Fibroblast of mammary gland (primary cell): ENCODE measurements around the gene TESK1.

Experiments
- DNase-seq: peaks from one replicate; pipeline ENCODE4 v3.0.0-alpha.2; 2010; ENCODE audit warnings: low read depth
- H3K4me3 ChIP-seq: 2 replicates; pipeline ENCODE4 v1.5.1; 2011; ENCODE audit warnings: low read depth, mild to moderate bottlenecking, low read length, moderate library complexity; ENCODE audit not compliant: control insufficient read depth
- CTCF ChIP-seq: conservative IDR thresholded peaks from 2 replicates; pipeline ENCODE4 v1.5.1; 2011; ENCODE audit warnings: low read depth, low read length, inconsistent platforms; ENCODE audit not compliant: control insufficient read depth, insufficient read depth

TESK1 gene

GRCh38 chr9:35604578-35605350 is at the start of gene TESK1:
Gene TESK1, plus strand, starts transcription at chr9:35605262. Its CDS starts 358 bp downstream, at chr9:35605620.
- TF ChIP-seq CTCF, result no peak
- H3K4me3 ChIP-seq, result peak within 1 kb of the TSS; percentile 78
- peak; percentile 36 for DNase-seq

- no peak for TF ChIP-seq CTCF
- no peak for DNase-seq
- no peak overlapping the region for H3K4me3 ChIP-seq
Measured at GRCh38 chr9:35555881-35556280, 49.2 kb upstream of the TESK1 start.

GRCh38 chr9:35556776-35557175 is 48.3 kb upstream of the TESK1 start:
- DNase-seq, result no peak
- H3K4me3 ChIP-seq, result no peak overlapping the region
- TF ChIP-seq CTCF, result no peak

- DNase-seq, result no peak
- H3K4me3 ChIP-seq, result no peak overlapping the region
- no peak for TF ChIP-seq CTCF
Measured at GRCh38 chr9:35557320-35557719, 47.7 kb upstream of the TESK1 start.

- TF ChIP-seq CTCF, result no peak
- DNase-seq, result no peak
- no peak overlapping the region for H3K4me3 ChIP-seq
Measured at GRCh38 chr9:35558185-35558584, 46.9 kb upstream of the TESK1 start.

- no peak overlapping the region for H3K4me3 ChIP-seq
- DNase-seq, result no peak
- no peak for TF ChIP-seq CTCF
Measured at GRCh38 chr9:35559792-35560530, 45.1 kb upstream of the TESK1 start.
